ENCODE measurements around the gene SUGCT. TPM values are rescaled to one million over a fixed set of nuclear protein-coding genes. Genes with fewer than 3 reads are reported as not detected.

Gene SUGCT
- total and polyA plus RNA-seq, 5 donors from 2014 or later, result 0.52 to 3.1 (median 1.5) TPM; not detected in 1

DNA sequence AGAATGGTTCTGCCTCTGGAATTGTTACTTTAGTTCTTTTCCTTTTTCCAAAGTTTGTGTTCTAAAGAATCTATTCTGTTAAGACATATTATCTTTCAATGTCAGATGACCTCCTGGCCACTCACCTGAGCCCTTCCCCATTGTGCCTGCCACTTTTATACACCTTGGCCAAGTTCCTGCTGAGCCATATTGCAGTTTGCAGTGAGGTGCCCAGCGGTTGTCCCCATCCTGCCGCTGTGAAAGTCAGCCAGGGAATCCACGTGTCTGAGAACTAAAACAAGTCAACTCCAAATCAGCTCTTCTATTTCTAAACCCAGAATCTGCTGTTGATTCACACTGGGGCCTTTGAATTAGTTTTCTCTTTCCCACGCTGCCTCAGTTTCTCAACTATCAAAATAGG, 641.1 kb downstream of the SUGCT start:
- no peak overlapping the region for H3K4me3 Mint-ChIP-seq
- Histone ChIP-seq H3K4me3 (ENCODE audit: low read depth, low read length) (no peak overlapping the region), H3K27me3 (ENCODE audit: control insufficient read depth, insufficient read depth, low read length) (no peaks in the 10 kb centered on the region), H3K27ac (ENCODE audit: insufficient read depth, low read length, poor library complexity, severe bottlenecking) (no peak overlapping the region), H3K4me1 (ENCODE audit: control insufficient read depth, insufficient read depth, low read length, poor library complexity, severe bottlenecking) (no peaks in the 10 kb centered on the region), H3K9me3 (ENCODE audit: control insufficient read depth in 2 of 2, low read length in 2 of 2) (no peaks in the 10 kb centered on the region), H3K36me3 (ENCODE audit: control insufficient read depth, insufficient read depth, low read length) (no peaks in the 10 kb centered on the region)
- no peak for ATAC-seq (ENCODE audit: low read depth in 2 of 2)
- no peaks in the 10 kb centered on the region for H3K36me3 Mint-ChIP-seq
- peaks cover 0 to 6% (median 0%) of the 10 kb centered on the region in 7 donors for H3K9me3 Mint-ChIP-seq
- no peak for DNase-seq
- no peak overlapping the region for H3K27ac Mint-ChIP-seq
- no peaks in the 10 kb centered on the region for H3K27me3 Mint-ChIP-seq
- no peaks in the 10 kb centered on the region for H3K4me1 Mint-ChIP-seq

DNA sequence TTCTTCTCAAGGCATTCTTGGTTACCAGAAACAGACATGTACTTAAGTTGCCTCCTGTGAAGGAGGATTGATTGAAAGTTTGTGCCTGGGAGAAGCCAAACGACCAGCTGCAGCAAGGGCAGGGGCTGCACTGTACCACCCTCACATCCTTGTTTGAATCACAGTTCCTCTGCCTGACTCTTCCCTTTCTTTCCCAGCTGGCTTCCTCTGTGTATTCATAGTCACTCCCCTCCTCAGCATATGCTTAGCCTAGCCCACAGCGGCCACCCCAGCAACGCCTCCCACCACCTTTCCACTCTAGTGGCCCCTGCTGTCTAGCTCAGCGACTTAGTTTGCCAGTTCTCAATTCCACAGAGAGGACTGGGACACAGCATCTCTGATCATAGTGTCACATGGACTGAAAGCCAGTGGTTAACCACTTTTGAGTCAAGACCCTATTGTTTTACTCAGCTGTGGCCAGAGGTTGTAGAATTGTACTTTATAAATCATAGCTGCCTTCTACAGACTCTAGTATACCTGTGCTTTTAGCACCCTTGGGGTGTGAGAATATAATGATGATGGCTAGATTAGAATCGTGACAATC, 643.0 kb downstream of the SUGCT start:
- H3K4me1 Mint-ChIP-seq, result no peaks in the 10 kb centered on the region
- DNase-seq (no peak), ATAC-seq (ENCODE audit: low read depth in 2 of 2) (no peak)
- H3K9me3 Mint-ChIP-seq, result peaks cover 0 to 6% (median 0%) of the 10 kb centered on the region in 7 donors
- Histone ChIP-seq H3K4me1 (ENCODE audit: control insufficient read depth, insufficient read depth, low read length, poor library complexity, severe bottlenecking) (no peaks in the 10 kb centered on the region), H3K27me3 (ENCODE audit: control insufficient read depth, insufficient read depth, low read length) (no peaks in the 10 kb centered on the region), H3K4me3 (ENCODE audit: low read depth, low read length) (no peak overlapping the region), H3K9me3 (ENCODE audit: control insufficient read depth in 2 of 2, low read length in 2 of 2) (no peaks in the 10 kb centered on the region), H3K36me3 (ENCODE audit: control insufficient read depth, insufficient read depth, low read length) (no peaks in the 10 kb centered on the region), H3K27ac (ENCODE audit: insufficient read depth, low read length, poor library complexity, severe bottlenecking) (no peak overlapping the region)
- H3K27me3 Mint-ChIP-seq, result no peaks in the 10 kb centered on the region
- no peak overlapping the region for H3K4me3 Mint-ChIP-seq
- H3K36me3 Mint-ChIP-seq, result no peaks in the 10 kb centered on the region
- H3K27ac Mint-ChIP-seq, result no peak overlapping the region

DNA sequence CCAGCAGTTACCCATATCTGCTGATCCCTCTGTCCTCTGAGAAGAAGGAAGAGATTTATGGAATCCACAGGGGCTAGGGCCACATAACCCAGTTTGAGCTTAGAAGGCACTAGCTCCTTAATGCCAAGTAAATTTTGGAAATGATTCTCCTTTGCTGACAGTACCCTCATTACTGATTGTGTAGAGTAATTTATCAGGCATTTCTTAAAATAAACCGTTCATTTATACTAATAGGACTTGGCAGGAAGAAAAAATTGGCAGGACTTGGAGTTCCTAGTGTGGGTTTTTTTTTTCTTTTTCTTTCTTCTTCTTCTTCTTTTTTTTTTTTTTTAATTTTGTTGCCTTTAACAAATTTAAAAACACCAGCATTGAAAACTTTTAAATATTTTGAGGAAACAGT, 645.7 kb downstream of the SUGCT start:
- H3K27ac Mint-ChIP-seq, result no peak overlapping the region
- no peaks in the 10 kb centered on the region for H3K4me1 Mint-ChIP-seq
- no peaks in the 10 kb centered on the region for H3K27me3 Mint-ChIP-seq
- ATAC-seq (ENCODE audit: low read depth in 2 of 2), result no peak
- Histone ChIP-seq H3K4me1 (ENCODE audit: control insufficient read depth, insufficient read depth, low read length, poor library complexity, severe bottlenecking) (no peaks in the 10 kb centered on the region), H3K27ac (ENCODE audit: insufficient read depth, low read length, poor library complexity, severe bottlenecking) (no peak overlapping the region), H3K4me3 (ENCODE audit: low read depth, low read length) (no peak overlapping the region), H3K27me3 (ENCODE audit: control insufficient read depth, insufficient read depth, low read length) (no peaks in the 10 kb centered on the region), H3K9me3 (ENCODE audit: control insufficient read depth in 2 of 2, low read length in 2 of 2) (no peaks in the 10 kb centered on the region), H3K36me3 (ENCODE audit: control insufficient read depth, insufficient read depth, low read length) (no peaks in the 10 kb centered on the region)
- DNase-seq, result no peak
- no peaks in the 10 kb centered on the region for H3K36me3 Mint-ChIP-seq
- no peak overlapping the region for H3K4me3 Mint-ChIP-seq
- peaks cover 0 to 6% (median 0%) of the 10 kb centered on the region in 7 donors for H3K9me3 Mint-ChIP-seq

DNA sequence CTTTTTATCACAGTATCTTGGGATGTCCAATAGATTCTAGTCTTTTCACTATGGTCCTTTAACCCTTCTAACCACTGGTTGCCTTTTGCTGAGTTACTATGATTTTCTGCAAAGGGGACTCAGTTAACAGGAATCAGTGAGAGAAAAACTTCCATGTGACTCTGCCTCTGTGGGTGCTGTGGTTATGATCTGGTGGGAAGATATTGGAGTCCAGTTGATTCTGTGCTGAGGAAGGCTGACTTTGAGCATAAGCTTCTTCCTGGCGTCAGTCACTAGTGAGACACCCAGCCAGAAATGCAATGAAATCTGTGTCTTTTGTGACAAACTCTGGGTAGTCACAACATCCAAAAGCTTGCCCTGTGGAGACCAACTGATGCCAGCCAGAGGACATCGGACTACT, 648.0 kb downstream of the SUGCT start:
- no peaks in the 10 kb centered on the region for H3K9me3 ChIP-seq (ENCODE audit: control insufficient read depth in 2 of 2, low read length in 2 of 2)
- H3K27ac ChIP-seq (ENCODE audit: insufficient read depth, low read length, poor library complexity, severe bottlenecking), result no peak overlapping the region
- Mint-ChIP-seq H3K9me3 (peaks cover 0 to 4% (median 0%) of the 10 kb centered on the region in 7 donors), H3K4me3 (no peak overlapping the region), H3K4me1 (no peaks in the 10 kb centered on the region), H3K27ac (no peak overlapping the region), H3K36me3 (no peaks in the 10 kb centered on the region), H3K27me3 (no peaks in the 10 kb centered on the region)
- H3K36me3 ChIP-seq (ENCODE audit: control insufficient read depth, insufficient read depth, low read length), result no peaks in the 10 kb centered on the region
- no peaks in the 10 kb centered on the region for H3K4me1 ChIP-seq (ENCODE audit: control insufficient read depth, insufficient read depth, low read length, poor library complexity, severe bottlenecking)
- H3K4me3 ChIP-seq (ENCODE audit: low read depth, low read length), result no peak overlapping the region
- H3K27me3 ChIP-seq (ENCODE audit: control insufficient read depth, insufficient read depth, low read length), result no peaks in the 10 kb centered on the region
- no peak for ATAC-seq (ENCODE audit: low read depth in 2 of 2)
- DNase-seq, result no peak

DNA sequence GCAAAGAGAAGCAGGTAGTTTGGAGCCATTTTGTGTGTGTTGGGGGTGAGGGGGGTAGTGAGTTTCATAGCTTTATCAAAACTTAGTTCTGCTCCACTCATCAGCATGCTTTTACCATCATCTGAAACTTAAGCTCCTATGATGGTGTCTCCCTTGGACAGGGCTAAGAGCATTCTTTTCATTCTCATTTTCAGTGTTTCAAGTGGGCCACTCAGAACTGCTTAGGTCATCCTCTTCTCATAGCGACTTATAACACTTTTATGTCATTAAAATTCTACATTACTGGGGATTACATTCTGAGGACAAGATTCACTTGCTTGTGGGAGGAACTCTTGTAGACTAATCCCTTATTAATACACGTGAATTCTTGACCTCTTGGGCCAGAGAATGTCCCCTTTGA, 649.4 kb downstream of the SUGCT start:
- H3K4me1 Mint-ChIP-seq, result no peaks in the 10 kb centered on the region
- DNase-seq (no peak), ATAC-seq (ENCODE audit: low read depth in 2 of 2) (no peak)
- no peaks in the 10 kb centered on the region for H3K27me3 Mint-ChIP-seq
- H3K27me3 ChIP-seq (ENCODE audit: control insufficient read depth, insufficient read depth, low read length), result no peaks in the 10 kb centered on the region
- peaks cover 0 to 3% (median 1%) of the 10 kb centered on the region in 7 donors for H3K9me3 Mint-ChIP-seq
- H3K4me1 ChIP-seq (ENCODE audit: control insufficient read depth, insufficient read depth, low read length, poor library complexity, severe bottlenecking), result no peaks in the 10 kb centered on the region
- no peak overlapping the region for H3K4me3 Mint-ChIP-seq
- H3K27ac Mint-ChIP-seq, result no peak overlapping the region
- H3K27ac ChIP-seq (ENCODE audit: insufficient read depth, low read length, poor library complexity, severe bottlenecking), result no peak overlapping the region
- no peaks in the 10 kb centered on the region for H3K36me3 ChIP-seq (ENCODE audit: control insufficient read depth, insufficient read depth, low read length)
- no peak overlapping the region for H3K4me3 ChIP-seq (ENCODE audit: low read depth, low read length)
- no peaks in the 10 kb centered on the region for H3K36me3 Mint-ChIP-seq
- H3K9me3 ChIP-seq (ENCODE audit: control insufficient read depth in 2 of 2, low read length in 2 of 2), result no peaks in the 10 kb centered on the region

DNA sequence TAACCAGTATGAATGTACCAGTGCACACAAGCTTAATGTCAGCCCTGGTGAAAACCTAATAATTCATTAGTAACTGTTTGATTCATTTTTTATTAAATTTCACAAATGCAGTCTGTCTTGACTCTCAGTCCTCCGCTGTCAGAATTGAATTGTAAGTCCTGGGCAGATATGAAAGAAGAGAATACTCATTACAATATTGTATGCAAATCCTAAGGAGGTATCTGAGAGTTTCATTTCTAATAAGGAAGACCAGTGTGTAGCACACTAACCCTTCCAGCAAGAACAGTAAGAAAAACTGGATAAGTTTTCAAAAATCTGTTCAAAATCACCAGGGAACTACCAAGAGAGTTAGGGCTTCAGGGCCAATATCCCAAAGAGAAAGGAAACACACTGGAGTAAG, 652.1 kb downstream of the SUGCT start:
- Mint-ChIP-seq H3K27me3 (no peaks in the 10 kb centered on the region), H3K4me1 (no peaks in the 10 kb centered on the region), H3K27ac (no peak overlapping the region), H3K36me3 (no peaks in the 10 kb centered on the region), H3K4me3 (no peak overlapping the region), H3K9me3 (peaks cover 0 to 4% (median 0%) of the 10 kb centered on the region in 7 donors)
- no peaks in the 10 kb centered on the region for H3K27me3 ChIP-seq (ENCODE audit: control insufficient read depth, insufficient read depth, low read length)
- ATAC-seq (ENCODE audit: low read depth in 2 of 2) (no peak), DNase-seq (no peak)
- no peaks in the 10 kb centered on the region for H3K9me3 ChIP-seq (ENCODE audit: control insufficient read depth in 2 of 2, low read length in 2 of 2)
- H3K27ac ChIP-seq (ENCODE audit: insufficient read depth, low read length, poor library complexity, severe bottlenecking), result no peak overlapping the region
- H3K36me3 ChIP-seq (ENCODE audit: control insufficient read depth, insufficient read depth, low read length), result no peaks in the 10 kb centered on the region
- H3K4me3 ChIP-seq (ENCODE audit: low read depth, low read length), result no peak overlapping the region
- H3K4me1 ChIP-seq (ENCODE audit: control insufficient read depth, insufficient read depth, low read length, poor library complexity, severe bottlenecking), result no peaks in the 10 kb centered on the region

DNA sequence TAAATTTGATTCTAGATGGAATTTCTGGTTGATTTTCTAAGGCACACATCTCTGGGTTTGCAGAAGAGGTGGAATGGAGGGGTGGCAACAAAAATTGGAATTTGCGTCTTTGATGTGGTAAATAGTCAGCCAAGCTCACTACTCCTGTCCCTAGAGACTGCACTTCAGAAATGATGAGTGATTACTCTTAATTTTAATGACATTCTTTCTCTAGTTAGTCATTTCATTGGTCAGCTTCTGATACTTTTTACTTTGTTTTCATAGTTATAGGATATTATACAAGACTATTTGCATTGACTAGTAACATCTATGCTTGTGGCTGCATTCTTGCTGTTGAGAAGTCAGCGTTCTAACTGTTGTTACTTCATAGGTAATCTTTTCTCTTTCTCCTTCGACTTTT, 658.3 kb downstream of the SUGCT start:
- H3K27me3 ChIP-seq (ENCODE audit: control insufficient read depth, insufficient read depth, low read length), result no peaks in the 10 kb centered on the region
- Mint-ChIP-seq H3K27me3 (no peaks in the 10 kb centered on the region), H3K4me3 (no peak overlapping the region), H3K27ac (no peak overlapping the region), H3K36me3 (no peaks in the 10 kb centered on the region), H3K9me3 (peaks cover 0 to 7% (median 3%) of the 10 kb centered on the region in 7 donors), H3K4me1 (no peaks in the 10 kb centered on the region)
- ATAC-seq (ENCODE audit: low read depth in 2 of 2), result no peak
- H3K9me3 ChIP-seq (ENCODE audit: control insufficient read depth in 2 of 2, low read length in 2 of 2), result no peaks in the 10 kb centered on the region
- no peak overlapping the region for H3K27ac ChIP-seq (ENCODE audit: insufficient read depth, low read length, poor library complexity, severe bottlenecking)
- DNase-seq, result no peak
- H3K36me3 ChIP-seq (ENCODE audit: control insufficient read depth, insufficient read depth, low read length), result no peaks in the 10 kb centered on the region
- no peaks in the 10 kb centered on the region for H3K4me1 ChIP-seq (ENCODE audit: control insufficient read depth, insufficient read depth, low read length, poor library complexity, severe bottlenecking)
- no peak overlapping the region for H3K4me3 ChIP-seq (ENCODE audit: low read depth, low read length)

DNA sequence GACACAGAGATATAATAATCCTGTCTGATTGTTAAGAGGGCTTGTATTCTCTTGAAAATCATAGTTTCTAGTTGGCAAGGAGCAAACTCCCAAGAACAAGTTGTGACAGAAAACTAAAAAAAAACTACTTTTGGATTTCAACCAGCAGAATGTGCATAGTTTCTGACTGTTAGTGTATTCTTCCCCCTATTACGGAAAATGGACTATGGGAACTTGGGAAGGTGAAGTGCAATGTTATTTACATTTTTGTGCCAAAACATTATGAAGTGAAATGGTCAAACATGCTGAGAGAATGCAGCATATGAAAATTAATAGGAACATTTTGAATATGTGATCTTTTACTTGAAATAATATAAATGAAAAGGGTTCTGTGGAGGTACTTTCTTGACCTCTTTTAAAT, 660.8 kb downstream of the SUGCT start:
- Histone ChIP-seq H3K9me3 (ENCODE audit: control insufficient read depth in 2 of 2, low read length in 2 of 2) (no peaks in the 10 kb centered on the region), H3K27ac (ENCODE audit: insufficient read depth, low read length, poor library complexity, severe bottlenecking) (no peak overlapping the region), H3K27me3 (ENCODE audit: control insufficient read depth, insufficient read depth, low read length) (no peaks in the 10 kb centered on the region), H3K4me1 (ENCODE audit: control insufficient read depth, insufficient read depth, low read length, poor library complexity, severe bottlenecking) (no peaks in the 10 kb centered on the region), H3K36me3 (ENCODE audit: control insufficient read depth, insufficient read depth, low read length) (no peaks in the 10 kb centered on the region), H3K4me3 (ENCODE audit: low read depth, low read length) (no peak overlapping the region)
- Mint-ChIP-seq H3K36me3 (no peaks in the 10 kb centered on the region), H3K9me3 (peaks cover 0 to 5% (median 2%) of the 10 kb centered on the region in 7 donors), H3K4me1 (no peaks in the 10 kb centered on the region), H3K27ac (no peak overlapping the region), H3K27me3 (no peaks in the 10 kb centered on the region), H3K4me3 (no peak overlapping the region)
- ATAC-seq (ENCODE audit: low read depth in 2 of 2) (no peak), DNase-seq (no peak)

Data from CD4-positive, CD25-positive, alpha-beta regulatory T cell (primary cell).